ENCODE measurements around the gene AFF3. TPM values are rescaled to one million over a fixed set of nuclear protein-coding genes. Genes with fewer than 3 reads are reported as not detected.

Gene AFF3
- total and polyA plus RNA-seq, 12 donors = 0.39 to 16.9 (median 7.0) TPM

DNA sequence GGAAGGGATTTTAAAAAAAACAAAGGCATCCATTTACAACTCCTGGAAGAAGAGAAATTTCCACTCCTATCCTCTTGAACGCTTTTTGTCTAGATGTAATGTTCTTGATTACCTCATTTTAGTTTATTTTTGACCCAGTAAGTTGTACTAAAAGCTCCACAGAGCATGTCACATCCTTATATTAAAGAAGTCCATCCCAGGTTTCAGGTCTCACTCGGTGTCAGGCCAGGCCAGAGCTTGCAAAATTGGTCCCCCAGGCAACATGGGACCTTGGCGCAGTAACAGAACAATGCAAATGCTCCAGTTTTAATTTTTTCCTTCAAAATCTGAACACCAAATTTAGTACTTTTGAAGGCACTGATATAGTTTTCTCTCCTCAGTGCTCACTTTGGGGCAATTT is 434.2 kb downstream of the AFF3 start:
- ATAC-seq (peak in 7 of 8 donors; percentile 62 to 82 (median 65)), DNase-seq (peak; percentile 33 to 51)
- H3K27ac ChIP-seq = peak overlapping the region in 8 of 10 donors; percentile 18 to 84 (median 57)
- 49 to 56% methylated on average over 3 of the region's 3 CpGs for WGBS, 2 donors
- TF ChIP-seq, protein P1, sequence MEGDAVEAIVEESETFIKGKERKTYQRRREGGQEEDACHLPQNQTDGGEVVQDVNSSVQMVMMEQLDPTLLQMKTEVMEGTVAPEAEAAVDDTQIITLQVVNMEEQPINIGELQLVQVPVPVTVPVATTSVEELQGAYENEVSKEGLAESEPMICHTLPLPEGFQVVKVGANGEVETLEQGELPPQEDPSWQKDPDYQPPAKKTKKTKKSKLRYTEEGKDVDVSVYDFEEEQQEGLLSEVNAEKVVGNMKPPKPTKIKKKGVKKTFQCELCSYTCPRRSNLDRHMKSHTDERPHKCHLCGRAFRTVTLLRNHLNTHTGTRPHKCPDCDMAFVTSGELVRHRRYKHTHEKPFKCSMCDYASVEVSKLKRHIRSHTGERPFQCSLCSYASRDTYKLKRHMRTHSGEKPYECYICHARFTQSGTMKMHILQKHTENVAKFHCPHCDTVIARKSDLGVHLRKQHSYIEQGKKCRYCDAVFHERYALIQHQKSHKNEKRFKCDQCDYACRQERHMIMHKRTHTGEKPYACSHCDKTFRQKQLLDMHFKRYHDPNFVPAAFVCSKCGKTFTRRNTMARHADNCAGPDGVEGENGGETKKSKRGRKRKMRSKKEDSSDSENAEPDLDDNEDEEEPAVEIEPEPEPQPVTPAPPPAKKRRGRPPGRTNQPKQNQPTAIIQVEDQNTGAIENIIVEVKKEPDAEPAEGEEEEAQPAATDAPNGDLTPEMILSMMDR (IDR thresholded peaks at IDR 0.05) = no peak
- intact Hi-C loops (cut with DNase I) = loop anchor here in 3 of 10 donors (5.0 to 10.0 kb wide), 2 partner anchors 46 to 73 kb away; no protein-coding TSS in a partner anchor
- peaks cover 0 to 3% (median 0%) of the 10 kb centered on the region in 11 donors for H3K9me3 ChIP-seq
- no peak overlapping the region for H3K4me3 ChIP-seq
- no peaks in the 10 kb centered on the region for H3K36me3 ChIP-seq
- no peaks in the 10 kb centered on the region for H3K27me3 ChIP-seq
- H3K4me1 ChIP-seq = peaks cover 5 to 76% (median 51%) of the 10 kb centered on the region in 9 donors

DNA sequence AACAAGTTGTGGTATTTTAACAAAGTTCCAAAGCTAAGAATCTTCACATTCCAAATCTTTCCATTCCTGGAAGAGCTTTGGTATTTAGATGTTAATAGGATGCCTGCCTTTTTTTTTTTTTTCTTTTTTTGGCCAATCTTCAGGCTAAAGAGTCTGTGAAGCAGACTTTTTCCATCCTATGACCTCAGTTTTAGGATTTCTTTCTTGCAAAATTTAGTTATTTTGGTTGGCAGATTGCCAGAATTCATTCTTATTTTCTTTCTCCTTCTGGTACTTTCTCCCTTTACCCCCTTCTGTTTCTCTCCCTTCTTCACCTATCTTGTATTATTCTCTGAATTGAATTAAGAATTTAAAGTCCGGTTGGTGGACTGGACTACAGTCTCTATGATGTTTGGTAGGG is 434.8 kb downstream of the AFF3 start:
- TF ChIP-seq, protein P1 (IDR thresholded peaks at IDR 0.05) = no peak
- no peak for DNase-seq
- H3K27ac ChIP-seq = peak overlapping the region in 8 of 10 donors; percentile 51 to 84 (median 63)
- no peaks in the 10 kb centered on the region for H3K27me3 ChIP-seq
- H3K4me1 ChIP-seq = peaks cover 5 to 76% (median 51%) of the 10 kb centered on the region in 9 donors
- no peaks in the 10 kb centered on the region for H3K36me3 ChIP-seq
- H3K9me3 ChIP-seq = no peaks in the 10 kb centered on the region
- 61 to 62% methylated on average over 1 of the region's 1 CpG for WGBS, 2 donors
- intact Hi-C loops (cut with DNase I) = loop anchor here in 3 of 10 donors (5.0 to 10.0 kb wide), 2 partner anchors 45 to 73 kb away; no protein-coding TSS in a partner anchor
- peak overlapping the region in 3 of 10 donors; percentile 32 to 37 (median 36) for H3K4me3 ChIP-seq
- peak in 7 of 8 donors; percentile 33 to 67 (median 61) for ATAC-seq

DNA sequence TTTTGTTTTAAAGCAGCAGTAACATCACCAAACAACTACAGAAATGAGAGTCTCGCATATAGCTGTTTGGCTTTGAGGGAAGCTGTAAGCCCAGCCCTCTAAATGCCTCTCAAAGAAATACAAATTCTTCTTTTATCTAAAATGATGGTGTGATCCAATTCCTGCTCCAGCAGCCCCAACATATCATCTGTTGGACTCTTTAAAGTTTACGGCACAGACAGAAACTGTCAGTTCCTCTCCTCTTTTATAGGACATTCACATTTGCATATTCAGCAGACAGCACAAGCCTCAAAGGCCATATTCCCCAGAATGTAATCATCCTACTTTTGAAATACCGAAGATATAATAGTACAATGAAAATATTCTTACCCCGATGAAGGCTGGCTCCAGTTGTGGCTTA is 435.7 kb downstream of the AFF3 start:
- H3K36me3 ChIP-seq = no peaks in the 10 kb centered on the region
- H3K9me3 ChIP-seq = no peaks in the 10 kb centered on the region
- H3K27ac ChIP-seq = peak overlapping the region in 9 of 10 donors; percentile 13 to 84 (median 56)
- ATAC-seq = peak in 6 of 8 donors; percentile 14 to 50 (median 40)
- intact Hi-C loops (cut with DNase I) = loop anchor here in 3 of 10 donors (5.0 to 10.0 kb wide), 2 partner anchors 44 to 72 kb away; no protein-coding TSS in a partner anchor
- H3K27me3 ChIP-seq = no peaks in the 10 kb centered on the region
- WGBS, 2 donors = 27 to 29% methylated on average over 4 of the region's 4 CpGs
- H3K4me3 ChIP-seq = peak overlapping the region in 5 of 10 donors; percentile 13 to 37 (median 32)
- TF ChIP-seq, protein P1 (IDR thresholded peaks at IDR 0.05) = no peak
- peaks cover 5 to 70% (median 48%) of the 10 kb centered on the region in 9 donors for H3K4me1 ChIP-seq
- DNase-seq = no peak

DNA sequence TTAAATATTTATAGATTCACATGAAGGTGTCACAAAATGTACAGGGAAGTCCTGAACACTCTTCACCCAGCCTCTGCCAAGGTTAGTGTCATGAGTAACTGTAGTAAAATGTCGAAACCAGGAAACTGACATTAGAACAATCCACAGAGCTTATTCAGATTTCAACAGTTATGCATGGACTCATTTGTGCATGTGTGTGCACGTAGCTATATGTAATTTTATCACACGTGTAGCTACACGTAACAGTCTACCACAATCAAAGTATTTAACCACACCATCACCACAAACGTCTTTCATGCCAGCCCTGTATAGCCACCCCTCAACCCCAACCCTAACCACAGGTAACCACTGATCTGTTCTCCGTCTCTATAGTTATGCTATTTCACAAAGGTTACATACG is 440.9 kb downstream of the AFF3 start:
- intact Hi-C loops (cut with DNase I) = loop anchor here in 1 of 10 donors (10.0 kb wide), 1 partner anchor 67 kb away; no protein-coding TSS in a partner anchor
- TF ChIP-seq, protein P1 (IDR thresholded peaks at IDR 0.05) = no peak
- Histone ChIP-seq H3K9me3 (no peaks in the 10 kb centered on the region), H3K27me3 (no peaks in the 10 kb centered on the region), H3K4me1 (peaks cover 0 to 48% (median 14%) of the 10 kb centered on the region in 9 donors), H3K27ac (peak overlapping the region in 1 of 10 donors; percentile 52), H3K4me3 (no peak overlapping the region), H3K36me3 (no peaks in the 10 kb centered on the region)
- ATAC-seq (no peak), DNase-seq (no peak)
- 87 to 89% methylated on average over 7 of the region's 7 CpGs for WGBS, 2 donors
